Thyroid gland (tissue), 4 donors: ENCODE data around the gene LIMK2. TPM values are rescaled to one million over a fixed set of nuclear protein-coding genes. Genes with fewer than 3 reads are reported as not detected.
A peak's percentile ranks its signal among the peaks of the same experiment; 100 is the strongest.

ENCODE experiments used
- DNase-seq, 2 donors: peaks; one replicate each; pipeline ENCODE4 v3.0.0-alpha.2; 2019
- H3K27ac ChIP-seq, 3 donors: fragments of 200-600 bp; sonication (generic); 1 replicate in 2 of 3; 2 replicates in 1 of 3; pipeline ENCODE4 v1.5.1; 2016 to 2019; ENCODE audit warnings: mild to moderate bottlenecking in 1 of 3, moderate library complexity in 1 of 3
- H3K27me3 ChIP-seq: fragments of 200-600 bp; sonication (generic); one replicate; pipeline ENCODE4 v1.5.1; 2019
- H3K36me3 ChIP-seq, 2 donors: fragments of 200-600 bp; sonication (generic); one replicate each; pipeline ENCODE4 v1.5.1; 2016 to 2019
- H3K4me1 ChIP-seq, 2 donors: fragments of 200-600 bp; sonication (generic); one replicate each; pipeline ENCODE4 v1.5.1; 2017 to 2019
- H3K4me3 ChIP-seq, 3 donors: fragments of 200-600 bp; sonication (generic); replicated peaks in 1 of 3; 1 replicate in 2 of 3; 2 replicates in 1 of 3; pipeline ENCODE4 v1.5.1; 2016; ENCODE audit warnings: mild to moderate bottlenecking in 1 of 3
- H3K9me3 ChIP-seq: fragments of 200-600 bp; sonication (generic); one replicate; pipeline ENCODE4 v1.5.1; 2017
- POLR2A ChIP-seq, 2 donors: fragments of 450-650 bp; IDR thresholded peaks; one replicate each; pipeline ENCODE4 v1.6.1; 2017; ENCODE audit warnings: antibody characterized with exemption in 2 of 2, mild to moderate bottlenecking in 2 of 2, moderate library complexity in 1 of 2
- WGBS, 2 donors: methylation state at CpG; one replicate each; pipeline ENCODE4 v1.1.5; 2017; 5-methylcytosine and 5-hydroxymethylcytosine counted together
- intact Hi-C: fragments of 100-400 bp; cut with DNase I; formaldehyde crosslinking; loops from one replicate; pipeline ENCODE4 v1.15.1; 2023
- total RNA-seq, 4 donors: library from RNA; depleted of rRNA; stranded (reverse); fragments of >200 nt; gene quantifications; one replicate each; pipeline ENCODE4 v1.2.3, GENCODE V29; 2016
- TF ChIP-seq, protein P1 (sequence below), 6 experiments: fragments of 200-600 bp in 3 of 6; fragments of 450-650 bp in 3 of 6; sonication (generic) in 3 of 6; IDR thresholded peaks; one replicate each; pipeline ENCODE4 v1.5.1; 2016 to 2019; ENCODE audit warnings: antibody characterized with exemption in 6 of 6, mild to moderate bottlenecking in 2 of 6, inconsistent platforms in 1 of 6, moderate library complexity in 1 of 6

The LIMK2 gene
- total RNA-seq, 4 donors from 2014 or later = 85.0 to 123 (median 99.4) TPM

DNA sequence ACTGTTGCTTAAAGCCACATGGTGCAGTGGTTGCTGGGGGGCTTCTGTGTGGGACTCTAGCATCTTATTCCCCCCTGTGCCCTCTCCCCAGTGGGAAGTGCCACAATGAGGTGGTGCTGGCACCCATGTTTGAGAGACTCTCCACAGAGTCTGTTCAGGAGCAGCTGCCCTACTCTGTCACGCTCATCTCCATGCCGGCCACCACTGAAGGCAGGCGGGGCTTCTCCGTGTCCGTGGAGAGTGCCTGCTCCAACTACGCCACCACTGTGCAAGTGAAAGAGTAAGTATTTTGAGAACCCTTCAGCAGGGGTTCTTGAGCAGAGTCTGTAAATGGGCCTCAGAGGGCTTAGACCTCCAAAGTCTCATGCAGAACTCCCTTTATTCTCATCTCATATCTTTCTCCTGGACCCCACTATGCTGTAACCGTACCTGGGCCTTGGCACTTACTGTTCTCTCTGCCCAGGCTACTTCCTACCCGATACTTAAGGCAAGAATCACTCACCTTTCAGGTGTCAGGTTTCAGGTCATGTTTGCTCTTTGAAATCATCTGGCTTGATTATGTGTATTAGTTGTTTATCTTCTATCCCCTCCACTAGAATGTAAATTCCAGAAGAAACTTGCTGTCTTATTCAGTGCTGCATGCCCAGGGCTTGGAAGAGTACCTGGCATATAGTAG, 47.8 kb downstream of the LIMK2 start:
- peak; percentile 43 to 47 for DNase-seq
- intact Hi-C loops = no loop called here
- H3K27me3 ChIP-seq = no peaks in the 10 kb centered on the region
- peak overlapping the region; percentile 43 to 64 (median 58) for H3K27ac ChIP-seq
- 68 to 72% methylated on average over 8 of the region's 8 CpGs for WGBS, 2 donors
- TF ChIP-seq POLR2A (IDR thresholded peaks at IDR 0.05) = no peak
- TF ChIP-seq, protein P1, sequence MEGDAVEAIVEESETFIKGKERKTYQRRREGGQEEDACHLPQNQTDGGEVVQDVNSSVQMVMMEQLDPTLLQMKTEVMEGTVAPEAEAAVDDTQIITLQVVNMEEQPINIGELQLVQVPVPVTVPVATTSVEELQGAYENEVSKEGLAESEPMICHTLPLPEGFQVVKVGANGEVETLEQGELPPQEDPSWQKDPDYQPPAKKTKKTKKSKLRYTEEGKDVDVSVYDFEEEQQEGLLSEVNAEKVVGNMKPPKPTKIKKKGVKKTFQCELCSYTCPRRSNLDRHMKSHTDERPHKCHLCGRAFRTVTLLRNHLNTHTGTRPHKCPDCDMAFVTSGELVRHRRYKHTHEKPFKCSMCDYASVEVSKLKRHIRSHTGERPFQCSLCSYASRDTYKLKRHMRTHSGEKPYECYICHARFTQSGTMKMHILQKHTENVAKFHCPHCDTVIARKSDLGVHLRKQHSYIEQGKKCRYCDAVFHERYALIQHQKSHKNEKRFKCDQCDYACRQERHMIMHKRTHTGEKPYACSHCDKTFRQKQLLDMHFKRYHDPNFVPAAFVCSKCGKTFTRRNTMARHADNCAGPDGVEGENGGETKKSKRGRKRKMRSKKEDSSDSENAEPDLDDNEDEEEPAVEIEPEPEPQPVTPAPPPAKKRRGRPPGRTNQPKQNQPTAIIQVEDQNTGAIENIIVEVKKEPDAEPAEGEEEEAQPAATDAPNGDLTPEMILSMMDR (IDR thresholded peaks at IDR 0.05) = no peak
- H3K9me3 ChIP-seq = no peaks in the 10 kb centered on the region
- H3K36me3 ChIP-seq = peaks cover 31 to 32% of the 10 kb centered on the region in 2 donors
- H3K4me3 ChIP-seq = no peak overlapping the region
- peaks cover 13 to 39% of the 10 kb centered on the region in 2 donors for H3K4me1 ChIP-seq

DNA sequence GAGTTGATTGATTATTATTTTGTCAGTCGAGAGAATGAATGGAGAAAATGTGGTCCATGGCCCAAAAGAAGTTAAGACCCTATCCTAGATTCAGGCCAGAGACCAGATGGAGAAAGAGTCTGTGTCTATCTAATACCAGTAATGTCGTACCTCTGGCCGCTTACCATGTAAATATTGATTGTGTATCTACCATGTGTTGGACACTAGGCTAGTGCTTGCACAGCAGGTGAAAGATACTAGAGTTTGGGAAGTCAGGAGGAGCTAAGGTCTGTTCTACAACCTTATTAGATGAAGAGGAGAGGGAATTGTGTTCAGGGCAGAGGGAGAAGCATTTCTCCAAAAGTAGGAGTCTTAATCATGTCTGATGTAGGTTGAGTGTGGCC, 48.4 kb downstream of the LIMK2 start:
- Histone ChIP-seq H3K27ac (peak overlapping the region in 2 of 3 donors; percentile 31 to 58), H3K36me3 (peaks cover 31 to 32% of the 10 kb centered on the region in 2 donors), H3K4me1 (peaks cover 8 to 34% of the 10 kb centered on the region in 2 donors), H3K4me3 (no peak overlapping the region), H3K9me3 (no peaks in the 10 kb centered on the region), H3K27me3 (no peaks in the 10 kb centered on the region)
- DNase-seq = no peak
- intact Hi-C loops = no loop called here
- TF ChIP-seq, protein P1 (IDR thresholded peaks at IDR 0.05) = no peak
- TF ChIP-seq POLR2A (IDR thresholded peaks at IDR 0.05) = no peak
- 94 to 98% methylated on average over 3 of the region's 3 CpGs for WGBS, 2 donors

DNA sequence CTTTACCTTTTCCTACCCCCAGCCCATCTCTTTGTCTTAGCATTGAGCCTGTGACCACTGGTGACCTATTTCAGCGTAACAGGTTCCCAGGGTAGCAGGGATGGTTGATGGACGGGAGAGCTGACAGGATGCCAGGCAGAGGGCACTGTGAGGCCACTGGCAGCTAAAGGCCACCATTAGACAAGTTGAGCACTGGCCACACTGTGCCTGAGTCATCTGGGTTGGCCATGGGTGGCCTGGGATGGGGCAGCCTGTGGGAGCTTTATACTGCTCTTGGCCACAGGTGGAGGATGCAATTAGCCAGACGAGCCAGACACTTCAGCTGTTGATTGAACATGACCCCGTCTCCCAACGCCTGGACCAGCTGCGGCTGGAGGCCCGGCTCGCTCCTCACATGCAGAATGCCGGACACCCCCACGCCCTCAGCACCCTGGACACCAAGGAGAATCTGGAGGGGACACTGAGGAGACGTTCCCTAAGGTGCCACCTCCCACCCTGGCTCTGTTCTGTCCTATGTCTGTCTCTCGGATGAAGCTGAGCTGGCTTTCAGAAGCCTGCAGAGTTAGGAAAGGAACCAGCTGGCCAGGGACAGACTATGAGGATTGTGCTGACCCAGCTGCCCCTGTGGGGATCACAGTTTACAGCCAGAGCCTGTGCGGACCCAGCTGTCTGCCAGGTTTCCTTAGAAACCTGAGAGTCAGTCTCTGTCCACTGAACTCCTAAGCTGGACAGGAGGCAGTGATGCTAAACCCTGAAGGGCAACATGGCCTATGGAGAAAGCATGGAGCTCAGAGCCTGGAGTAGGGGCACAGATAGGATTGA, 50.4 kb downstream of the LIMK2 start:
- 83 to 90% methylated on average over 9 to 12 of the region's 13 CpGs for WGBS, 2 donors
- Histone ChIP-seq H3K27ac (peak overlapping the region in 2 of 3 donors; percentile 77 to 82), H3K4me1 (peaks cover 7 to 33% of the 10 kb centered on the region in 2 donors), H3K4me3 (no peak overlapping the region), H3K27me3 (no peaks in the 10 kb centered on the region), H3K36me3 (peaks cover 43 to 44% of the 10 kb centered on the region in 2 donors), H3K9me3 (no peaks in the 10 kb centered on the region)
- intact Hi-C loops = no loop called here
- peak; percentile 48 to 58 for DNase-seq
- TF ChIP-seq, protein P1 (IDR thresholded peaks at IDR 0.05) = no peak

DNA sequence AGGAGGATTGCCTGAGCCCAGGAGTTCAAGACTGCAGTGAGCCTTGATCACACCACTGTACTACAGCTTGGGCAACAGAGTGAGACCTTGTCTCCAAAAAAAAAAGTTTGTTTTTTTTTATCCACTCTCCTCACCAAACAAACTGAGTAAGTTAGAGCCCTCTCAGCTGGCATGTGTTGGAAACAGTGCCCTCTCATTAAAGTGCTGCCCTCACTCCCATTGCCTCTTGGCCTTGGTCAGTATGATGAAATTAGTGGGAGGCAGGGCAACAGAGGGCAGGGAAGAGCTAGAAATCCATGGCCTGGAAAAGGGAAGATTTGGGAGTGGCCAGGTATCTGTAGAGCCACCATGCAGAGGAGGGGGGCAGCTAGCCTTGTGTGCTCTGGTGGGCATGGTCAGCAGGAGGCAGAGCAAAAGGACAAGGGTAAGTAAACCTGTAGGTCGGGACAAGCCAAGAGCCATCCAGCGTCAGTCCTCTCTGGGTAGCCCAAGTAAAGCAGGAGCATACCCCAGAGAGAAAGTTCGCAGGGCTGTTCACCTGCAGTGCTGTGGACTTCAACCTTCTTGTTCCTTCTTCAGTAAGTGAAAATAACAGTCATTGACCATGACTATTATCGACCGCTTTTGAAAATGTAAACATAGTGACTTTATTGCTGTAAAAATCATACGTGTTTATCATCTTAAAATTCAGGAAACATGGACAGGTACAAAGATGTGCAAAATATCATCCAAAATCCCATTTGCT, 52.0 kb downstream of the LIMK2 start:
- Histone ChIP-seq H3K9me3 (no peaks in the 10 kb centered on the region), H3K4me3 (no peak overlapping the region), H3K36me3 (peaks cover 45 to 50% of the 10 kb centered on the region in 2 donors), H3K4me1 (peaks cover 19 to 38% of the 10 kb centered on the region in 2 donors), H3K27ac (peak overlapping the region; percentile 73 to 82 (median 77)), H3K27me3 (no peaks in the 10 kb centered on the region)
- intact Hi-C loops = no loop called here
- peak; percentile 66 for DNase-seq
- TF ChIP-seq POLR2A (IDR thresholded peaks at IDR 0.05) = no peak
- TF ChIP-seq, protein P1 (IDR thresholded peaks at IDR 0.05) = no peak
- WGBS, 2 donors = 85 to 86% methylated on average over 6 of the region's 6 CpGs
